K562 (cell line): ENCODE results near the gene PPP3R2. TPM values are rescaled to one million over a fixed set of nuclear protein-coding genes. Genes with fewer than 3 reads are reported as not detected.

ENCODE experiments used
- ATAC-seq: fragments of 200-7000 bp; cut with Tn5 transposase; 3 replicates; pipeline ENCODE4 v1.9.1; 2020; ENCODE audit warnings: moderate library complexity
- BruUV-seq: library from RNA; stranded (reverse); fragments of 400-500 nt; replicated peaks from 2 replicates; lab custom pipeline; 2021; lab: Mats Ljungman, UMichigan
- CTCF ChIA-PET: fragments of 300-600 bp; formaldehyde crosslinking; extraction: SDS; loops from one replicate; lab custom pipeline; 2021; ENCODE audit warnings: low intra/inter-chr PET ratio; lab: Yijun Ruan, JAX
- POLR2A ChIA-PET: fragments of 300-600, 350-650 bp; sonication (Branson Sonifier 250); formaldehyde crosslinking; extraction: SDS; loops from one replicate; lab custom pipeline; 2021; ENCODE audit warnings: antibody characterized with exemption, inconsistent platforms; lab: Yijun Ruan, JAX
- DNase-seq, 4 experiments: peaks; one replicate each; pipeline versions ENCODE4 v3.0.0 to v3.0.0-alpha.2; 2011 to 2018; ENCODE audit warnings: low spot score in 3 of 4, mixed read lengths in 3 of 4; ENCODE audit errors: extremely low read depth in 1 of 4
- FAIRE-seq: peaks from 2 replicates; lab custom pipeline; 2011; peaks lifted over from hg19 to GRCh38; lab: Jason Lieb, UNC
- H2AFZ ChIP-seq: 2 replicates; pipeline ENCODE4 v1.6.0; 2011; ENCODE audit warnings: low read depth, low read length, control low read depth, inconsistent platforms
- H3K27ac ChIP-seq: fragments of 200-600 bp; 3 replicates; pipeline ENCODE4 v1.8.0; 2011; ENCODE audit warnings: low read depth, mild to moderate bottlenecking, control low read depth, inconsistent platforms, low read length, moderate library complexity, mixed read lengths; ENCODE audit errors: extremely low read depth
- H3K27me3 ChIP-seq, 2 experiments: fragments of 300-600 bp in 1 of 2; 2 replicates in 1 of 2; 3 replicates in 1 of 2; pipeline versions ENCODE4 v1.6.0 to v1.8.0; 2011; ENCODE audit warnings: inconsistent platforms in 2 of 2, low read length in 2 of 2, mild to moderate bottlenecking in 1 of 2, mixed read lengths in 1 of 2, moderate library complexity in 1 of 2; ENCODE audit not compliant: control insufficient read depth in 2 of 2, insufficient read depth in 2 of 2
- H3K36me3 ChIP-seq: fragments of 300-600 bp; 3 replicates; pipeline ENCODE4 v1.8.0; 2011; ENCODE audit warnings: mild to moderate bottlenecking, low read length, inconsistent platforms; ENCODE audit not compliant: control insufficient read depth, insufficient read depth
- H3K4me1 ChIP-seq, 2 experiments: fragments of 200-600 bp in 1 of 2; replicated peaks in 1 of 2; 2 replicates in 1 of 2; 3 replicates in 1 of 2; pipeline versions ENCODE4 v1.5.1 to v1.8.0; 2011; ENCODE audit warnings: inconsistent platforms in 2 of 2, low read length in 2 of 2, mild to moderate bottlenecking in 1 of 2, mixed read lengths in 1 of 2, moderate library complexity in 1 of 2; ENCODE audit not compliant: control insufficient read depth in 2 of 2, insufficient read depth in 2 of 2
- H3K4me2 ChIP-seq: 2 replicates; pipeline ENCODE4 v1.6.1; 2011; ENCODE audit warnings: low read length, control low read depth, inconsistent platforms, mixed read lengths; ENCODE audit not compliant: insufficient read depth
- H3K4me3 ChIP-seq: fragments of 200-600 bp; sonication (generic), shearing (Covaris generic); 2 replicates; pipeline ENCODE4 v1.5.1; 2016; ENCODE audit warnings: control low read depth, inconsistent platforms
- H3K79me2 ChIP-seq: fragments of 200-600 bp; 3 replicates; pipeline ENCODE4 v1.8.0; 2011; ENCODE audit warnings: low read length, inconsistent platforms; ENCODE audit not compliant: control insufficient read depth, insufficient read depth
- H3K9ac ChIP-seq, 2 experiments: 2 replicates each; pipeline versions ENCODE4 v1.6.0 to v1.6.1; 2011; ENCODE audit warnings: low read depth in 2 of 2, low read length in 2 of 2, control low read depth in 1 of 2, inconsistent platforms in 1 of 2, mild to moderate bottlenecking in 1 of 2, mixed read lengths in 1 of 2; ENCODE audit not compliant: insufficient read depth in 1 of 2
- H3K9me1 ChIP-seq: one replicate; pipeline ENCODE4 v1.6.0; 2011; ENCODE audit warnings: inconsistent platforms, mild to moderate bottlenecking, low read length, moderate library complexity; ENCODE audit not compliant: control insufficient read depth, insufficient read depth
- H3K9me3 ChIP-seq: replicated peaks from 2 replicates; pipeline ENCODE4 v1.5.1; 2011; ENCODE audit warnings: low read depth, low read length, inconsistent platforms; ENCODE audit not compliant: control insufficient read depth, insufficient read depth
- H4K20me1 ChIP-seq: replicated peaks from 2 replicates; pipeline ENCODE4 v1.6.1; 2011; ENCODE audit warnings: low read length, inconsistent platforms, mixed read lengths; ENCODE audit not compliant: control insufficient read depth, insufficient read depth
- ARID1B ChIP-seq: fragments of 450-650 bp; IDR thresholded peaks from 2 replicates; pipeline ENCODE4 v1.6.1; 2016; ENCODE audit warnings: antibody characterized with exemption, mild to moderate bottlenecking, inconsistent platforms
- CBFA2T2 ChIP-seq: fragments of 450-650 bp; conservative IDR thresholded peaks from 2 replicates; pipeline ENCODE4 v1.6.1; 2017; ENCODE audit warnings: mild to moderate bottlenecking
- CBFA2T3 ChIP-seq: fragments of 450-650 bp; IDR thresholded peaks from 2 replicates; pipeline ENCODE4 v1.6.1; 2017
- CREB3 ChIP-seq: fragments of 450-650 bp; conservative IDR thresholded peaks from 2 replicates; pipeline ENCODE4 v1.6.1; 2016; ENCODE audit warnings: missing genetic modification characterization, low read depth, mild to moderate bottlenecking, missing compliant biosample characterization, moderate library complexity
- HMG20B ChIP-seq: fragments of 250-450 bp; sonication (Bioruptor Pico); IDR thresholded peaks from 2 replicates; pipeline ENCODE4 v1.5.0; 2021; ENCODE audit warnings: mild to moderate bottlenecking
- JUND ChIP-seq, 2 experiments: IDR thresholded peaks; 2 replicates in 1 of 2; 3 replicates in 1 of 2; pipeline ENCODE4 v1.6.1; 2011; ENCODE audit warnings: borderline replicate concordance in 2 of 2, low read depth in 2 of 2, low read length in 2 of 2, improper control_type of control experiment in 1 of 2, missing biosample characterization in 1 of 2, missing genetic modification characterization in 1 of 2, missing genetic modification reagents in 1 of 2
- NCOR1 ChIP-seq: fragments of 450-650 bp; IDR thresholded peaks from 2 replicates; pipeline ENCODE4 v1.6.1; 2016; ENCODE audit warnings: mild to moderate bottlenecking, moderate library complexity
- TAL1 ChIP-seq: fragments of 450-650 bp; IDR thresholded peaks from 2 replicates; pipeline ENCODE4 v1.6.1; 2016; ENCODE audit warnings: mild to moderate bottlenecking
- TEAD4 ChIP-seq, 2 experiments: sonication (generic) in 1 of 2; formaldehyde crosslinking in 1 of 2; IDR thresholded peaks; 2 replicates each; pipeline versions ENCODE4 v1.6.1 to v1.8.0; 2012 to 2022; ENCODE audit warnings: borderline replicate concordance in 1 of 2, inconsistent platforms in 1 of 2, low read length in 1 of 2, mild to moderate bottlenecking in 1 of 2, missing genetic modification reagents in 1 of 2
- TSC22D4 ChIP-seq: fragments of 450-650 bp; IDR thresholded peaks from 2 replicates; pipeline ENCODE4 v1.6.1; 2016; ENCODE audit warnings: missing genetic modification characterization, missing biosample characterization, control low read depth
- YY1 ChIP-seq, 3 experiments: IDR thresholded peaks; 2 replicates each; pipeline ENCODE4 v1.6.1; 2011; ENCODE audit warnings: low read length in 2 of 3, mild to moderate bottlenecking in 2 of 3, moderate library complexity in 2 of 3, borderline replicate concordance in 1 of 3, control low read depth in 1 of 3, low read depth in 1 of 3; ENCODE audit not compliant: insufficient read depth in 3 of 3, insufficient replicate concordance in 2 of 3, control insufficient read depth in 1 of 3, insufficient read length in 1 of 3; ENCODE audit errors: extremely low read depth in 1 of 3
- WGBS: fragments of 100-300 bp; shearing (Covaris generic); methylation state at CpG from one replicate; pipeline ENCODE4 v1.1.6; 2016; ENCODE audit warnings: low coverage, mixed read lengths; ENCODE audit not compliant: insufficient coverage; ENCODE audit errors: missing lambda C conversion rate; 5-methylcytosine and 5-hydroxymethylcytosine counted together
- in situ Hi-C: fragments of 300-500 bp; cut with MboI; formaldehyde crosslinking; loops from 4 replicates; pipeline ENCODE4 v1.15.0; 2018; ENCODE audit warnings: inconsistent platforms, mixed read lengths
- intact Hi-C: fragments of 100-400 bp; cut with micrococcal nuclease; formaldehyde crosslinking; loops from 2 replicates; pipeline ENCODE4 v1.14.2; 2022
- polyA plus RNA-seq, 8 experiments: library from polyadenylated mRNA; depleted of rRNA in 4 of 8; stranded (reverse) in 5 of 8; unstranded in 3 of 8; fragments of >200 nt; fragmentation: Nextera tagmentation in 2 of 8; fragmentation: Illumina TruSeq in 1 of 8; extraction: Ambion mirVana in 2 of 8; extraction: Trizol in 1 of 8; gene quantifications; 2 replicates each; pipeline versions ENCODE4 v1.2.1 to v1.2.3, GENCODE V29; 2011 to 2014; ENCODE audit warnings: inconsistent platforms in 1 of 8, missing spikeins in 1 of 8
- total RNA-seq, 7 experiments: library from RNA; depleted of rRNA in 6 of 7; stranded (reverse); fragments of >200 nt in 6 of 7; fragmentation: Illumina TruSeq in 2 of 7; extraction: Trizol in 2 of 7; gene quantifications; 2 replicates each; pipeline versions ENCODE4 v1.2.1 to v1.2.3, GENCODE V29; 2011 to 2021; ENCODE audit warnings: low replicate concordance in 1 of 7

PPP3R2 gene
- total and polyA plus RNA-seq, 9 of the 15 experiments (the other 6 are each of a cell fraction or from before 2014, with no cell fraction given), result not detected

GRCh38 chr9:101571114-101571513, 23.7 kb downstream of the PPP3R2 start (continued):
- no peak for TF ChIP-seq CREB3 (tag)
- no peak for TF ChIP-seq JUND (IDR thresholded peaks at IDR 0.05; ENCODE audit: borderline replicate concordance, low read depth, low read length)
- 0 out of 3 replicates have a peak, but pooled peaks have one; percentile 25 for TF ChIP-seq JUND (tag; IDR thresholded peaks at IDR 0.05; ENCODE audit: borderline replicate concordance, low read depth, low read length)

- DNase-seq (peak in 3 of 4 experiments; percentile 8 to 53 (median 18)), FAIRE-seq (peak; percentile 92), ATAC-seq (peak; percentile 60)
- Histone ChIP-seq H3K27ac (no peak overlapping the region), H3K4me1 (peaks cover 18 to 32% of the 10 kb centered on the region in 2 experiments), H3K4me3 (no peak overlapping the region), H3K36me3 (no peaks in the 10 kb centered on the region; the same call in 2 of the 3 replicates), H3K79me2 (no peaks in the 10 kb centered on the region), H3K27me3 (no peaks in the 10 kb centered on the region), H3K9me3 (no peaks in the 10 kb centered on the region), H3K9me1 (no peaks in the 10 kb centered on the region), H3K9ac (no peak overlapping the region)
- intact Hi-C loops, result no loop called here
- TF ChIP-seq CBFA2T2, result peak; percentile 56
- no peak for TF ChIP-seq YY1 (IDR thresholded peaks at IDR 0.05; ENCODE audit: borderline replicate concordance in 1 of 3, control insufficient read depth in 1 of 3, extremely low read depth in 1 of 3, insufficient read depth in 3 of 3, insufficient read length in 1 of 3, insufficient replicate concordance in 2 of 3, low read depth in 1 of 3, low read length in 2 of 3)
- 0 out of 2 replicates have a peak, but pooled peaks have one; percentile 19 for TF ChIP-seq ARID1B
- TF ChIP-seq TAL1, result peak; percentile 29; the same call in 1 of the 2 replicates
- peak; percentile 24; the same call in 1 of the 2 replicates for TF ChIP-seq TEAD4 (IDR thresholded peaks at IDR 0.05; ENCODE audit: low read length)
- TF ChIP-seq TEAD4 (CRISPR knock-in tag; IDR thresholded peaks at IDR 0.05; ENCODE audit: borderline replicate concordance), result no peak
- TF ChIP-seq NCOR1, result peak; percentile 8; the same call in 1 of the 2 replicates
- TF ChIP-seq HMG20B (CRISPR knock-in tag), result no peak
- no peak for TF ChIP-seq TSC22D4 (tag)
- TF ChIP-seq CBFA2T3, result peak; percentile 65
- TF ChIP-seq, all 486 proteins: peak for 6
- CTCF ChIA-PET, result interaction anchor here (0.6 kb wide), 2 partner anchors 34 to 261 kb away, joined by 4 to 5 read pairs; no protein-coding TSS in a partner anchor
- H3K4me2 ChIP-seq, result peak overlapping the region; percentile 22
- in situ Hi-C loops, result no loop called here
- H4K20me1 ChIP-seq, result no peaks in the 10 kb centered on the region
- POLR2A ChIA-PET, result no interaction called here
- BruUV-seq, result no TSS peak
- 4% methylated on average over 5 of the region's 5 CpGs for WGBS
- H2AFZ ChIP-seq, result no peak overlapping the region
These were observed 24.8 kb downstream of the PPP3R2 start for GRCh38 chr9:101569741-101570501.
